Stomach smooth muscle (tissue), 2 donors: ENCODE results near the gene PRR18.

Experiments used
- H3K27ac ChIP-seq: one replicate; pipeline ENCODE4 v1.7.0; 2013; ENCODE audit warnings: mild to moderate bottlenecking, low read length, inconsistent platforms
- H3K27me3 ChIP-seq, 2 donors: one replicate each; pipeline ENCODE4 v1.7.0; 2013; ENCODE audit warnings: low read length in 2 of 2; ENCODE audit not compliant: insufficient read depth in 2 of 2, control insufficient read depth in 1 of 2
- H3K36me3 ChIP-seq, 2 donors: one replicate each; pipeline ENCODE4 v1.7.0; 2013; ENCODE audit warnings: low read length in 2 of 2; ENCODE audit not compliant: control insufficient read depth in 2 of 2, insufficient read depth in 2 of 2
- H3K4me1 ChIP-seq: one replicate; pipeline ENCODE4 v1.7.0; 2013; ENCODE audit warnings: low read length; ENCODE audit not compliant: control insufficient read depth, insufficient read depth
- H3K4me3 ChIP-seq, 2 donors: one replicate each; pipeline ENCODE4 v1.7.0; 2013; ENCODE audit warnings: low read length in 2 of 2
- H3K9ac ChIP-seq, 2 donors: one replicate each; pipeline ENCODE4 v1.7.0; 2013; ENCODE audit warnings: low read length in 2 of 2, mild to moderate bottlenecking in 1 of 2
- H3K9me3 ChIP-seq, 2 donors: one replicate each; pipeline ENCODE4 v1.7.0; 2013; ENCODE audit warnings: low read length in 2 of 2; ENCODE audit not compliant: control insufficient read depth in 2 of 2
- donor health status: healthy.
- donor health status: Pancreatic carcinoma.

PRR18 gene

DNA sequence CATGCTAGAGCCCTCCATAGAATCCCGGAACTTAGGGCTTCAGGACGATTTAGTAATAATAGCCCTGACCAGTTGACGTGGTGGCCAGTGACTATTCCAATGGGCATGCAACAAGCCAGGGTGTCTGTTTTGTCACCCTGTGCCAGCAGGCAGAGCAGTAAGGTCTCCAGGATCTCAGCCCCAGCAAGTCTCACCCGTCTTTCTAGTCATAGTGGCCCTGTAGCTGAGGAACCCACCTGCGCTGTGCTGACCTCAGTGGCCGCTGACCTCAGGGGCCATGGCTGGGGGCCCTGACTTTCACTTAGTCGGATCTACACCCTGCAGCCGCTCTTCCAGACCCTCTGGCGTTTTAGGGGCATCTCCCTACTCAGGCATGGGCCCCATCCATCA, 36.8 kb downstream of the PRR18 start:
- H3K27me3 ChIP-seq, result peaks cover 19 to 27% of the 10 kb centered on the region in 2 donors

GRCh38 chr6:166270706-166271375, 37.4 kb downstream of the PRR18 start:
- H3K27me3 ChIP-seq, result peaks cover 19 to 27% of the 10 kb centered on the region in 2 donors
- H3K4me3 ChIP-seq, result no peak overlapping the region
- no peaks in the 10 kb centered on the region for H3K36me3 ChIP-seq

More for the DNA sequence above, 36.8 kb downstream of the PRR18 start:
- no peaks in the 10 kb centered on the region for H3K4me1 ChIP-seq
- no peak overlapping the region for H3K4me3 ChIP-seq
- no peak overlapping the region for H3K9ac ChIP-seq
- H3K27ac ChIP-seq, result no peak overlapping the region
- no peaks in the 10 kb centered on the region for H3K36me3 ChIP-seq
- no peaks in the 10 kb centered on the region for H3K9me3 ChIP-seq

GRCh38 chr6:166269301-166270039, 38.7 kb downstream of the PRR18 start:
- no peaks in the 10 kb centered on the region for H3K36me3 ChIP-seq
- no peak overlapping the region for H3K9ac ChIP-seq
- H3K4me3 ChIP-seq, result no peak overlapping the region
- H3K4me1 ChIP-seq, result no peaks in the 10 kb centered on the region
- no peak overlapping the region for H3K27ac ChIP-seq
- H3K9me3 ChIP-seq, result no peaks in the 10 kb centered on the region
- H3K27me3 ChIP-seq, result peaks cover 16 to 24% of the 10 kb centered on the region in 2 donors

More at GRCh38 chr6:166270706-166271375, 37.4 kb downstream of the PRR18 start:
- no peaks in the 10 kb centered on the region for H3K4me1 ChIP-seq
- no peak overlapping the region for H3K27ac ChIP-seq
- H3K9ac ChIP-seq, result no peak overlapping the region
- no peaks in the 10 kb centered on the region for H3K9me3 ChIP-seq

GRCh38 chr6:166268431-166268830, 39.8 kb downstream of the PRR18 start:
- Histone ChIP-seq H3K27me3 (peaks cover 16 to 24% of the 10 kb centered on the region in 2 donors), H3K36me3 (no peaks in the 10 kb centered on the region), H3K9me3 (no peaks in the 10 kb centered on the region), H3K27ac (no peak overlapping the region), H3K4me1 (no peaks in the 10 kb centered on the region), H3K9ac (no peak overlapping the region), H3K4me3 (no peak overlapping the region)

DNA sequence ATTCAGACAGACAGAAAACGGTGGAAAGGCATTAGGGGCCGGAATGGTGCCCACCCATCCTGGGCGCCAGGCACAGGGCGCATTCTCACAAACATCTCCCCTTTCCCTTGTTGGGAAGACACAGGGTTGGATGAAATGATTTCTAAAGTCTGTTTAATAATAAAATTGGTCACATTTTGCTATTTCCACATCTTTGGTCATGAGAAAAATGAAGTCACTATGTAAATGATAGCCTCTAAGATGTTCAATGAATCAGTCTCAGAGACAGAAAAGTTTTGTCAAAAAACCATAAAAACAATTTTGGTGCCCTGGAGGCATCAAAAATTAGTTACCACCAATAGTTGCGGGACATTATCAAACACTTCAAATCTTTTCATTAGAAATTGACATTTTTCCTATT, 40.7 kb downstream of the PRR18 start:
- Histone ChIP-seq H3K27me3 (peaks cover 16 to 24% of the 10 kb centered on the region in 2 donors), H3K36me3 (no peaks in the 10 kb centered on the region), H3K4me1 (no peaks in the 10 kb centered on the region), H3K9me3 (no peaks in the 10 kb centered on the region), H3K27ac (no peak overlapping the region), H3K9ac (no peak overlapping the region), H3K4me3 (no peak overlapping the region)

GRCh38 chr6:166266336-166266735, 41.9 kb downstream of the PRR18 start:
- Histone ChIP-seq H3K9ac (no peak overlapping the region), H3K36me3 (no peaks in the 10 kb centered on the region), H3K27ac (no peak overlapping the region), H3K4me1 (no peaks in the 10 kb centered on the region), H3K27me3 (peaks cover 16 to 24% of the 10 kb centered on the region in 2 donors), H3K4me3 (no peak overlapping the region), H3K9me3 (no peaks in the 10 kb centered on the region)

DNA sequence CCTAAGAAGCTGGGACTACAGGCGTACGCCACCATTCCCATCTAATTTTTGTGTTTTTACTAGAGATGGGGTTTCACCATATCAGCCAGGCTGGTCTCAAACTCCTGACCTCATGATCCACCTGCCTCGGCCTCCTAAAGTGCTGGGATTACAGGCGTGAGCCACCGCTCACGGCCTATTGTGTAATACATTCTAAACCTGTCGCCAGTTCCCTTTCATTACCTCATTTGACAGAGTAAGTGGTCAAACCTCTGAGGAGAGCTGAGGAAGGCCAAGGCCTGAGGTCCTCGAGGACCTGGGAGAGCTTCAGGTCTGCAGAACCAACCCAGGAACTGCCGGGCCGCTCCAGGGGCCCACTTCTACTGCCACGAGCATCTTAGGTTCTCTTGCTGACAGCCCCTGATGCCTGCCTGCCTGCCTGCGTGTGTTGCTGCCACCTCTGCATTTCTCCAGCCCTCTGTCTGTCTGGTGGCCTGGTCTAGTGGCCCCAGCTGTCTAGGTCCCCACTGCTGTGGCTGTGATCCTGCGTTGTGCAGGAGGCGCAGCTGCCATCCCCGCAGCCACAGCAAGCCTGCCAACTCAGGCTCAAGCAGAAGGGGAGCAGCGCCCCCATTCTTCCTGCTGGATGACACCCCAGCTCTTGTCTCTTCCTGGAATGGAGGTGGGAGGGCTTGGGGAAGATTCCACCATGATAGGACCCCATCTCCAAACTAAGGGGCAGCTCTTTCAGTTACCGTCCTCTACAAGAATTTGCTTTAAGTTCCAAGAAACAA, 45.3 kb downstream of the PRR18 start:
- Histone ChIP-seq H3K4me3 (no peak overlapping the region), H3K27me3 (peaks cover 3 to 4% of the 10 kb centered on the region in 2 donors), H3K36me3 (no peaks in the 10 kb centered on the region), H3K27ac (no peak overlapping the region), H3K9ac (no peak overlapping the region), H3K4me1 (no peaks in the 10 kb centered on the region), H3K9me3 (no peaks in the 10 kb centered on the region)

GRCh38 chr6:166259296-166259977, 48.8 kb downstream of the PRR18 start:
- Histone ChIP-seq H3K9me3 (no peaks in the 10 kb centered on the region), H3K27ac (no peak overlapping the region), H3K9ac (no peak overlapping the region), H3K36me3 (no peaks in the 10 kb centered on the region), H3K4me3 (no peak overlapping the region), H3K27me3 (peaks cover 8 to 15% of the 10 kb centered on the region in 2 donors), H3K4me1 (no peaks in the 10 kb centered on the region)

- no peak overlapping the region for H3K9ac ChIP-seq
- peaks cover 13 to 18% of the 10 kb centered on the region in 2 donors for H3K27me3 ChIP-seq
- H3K4me3 ChIP-seq, result no peak overlapping the region
- H3K9me3 ChIP-seq, result no peaks in the 10 kb centered on the region
- H3K4me1 ChIP-seq, result peaks cover 2% of the 10 kb centered on the region
- no peaks in the 10 kb centered on the region for H3K36me3 ChIP-seq
- H3K27ac ChIP-seq, result no peak overlapping the region
Measured at GRCh38 chr6:166258854-166259276, 49.3 kb downstream of the PRR18 start.

- peaks cover 9% of the 10 kb centered on the region for H3K4me1 ChIP-seq
- peaks cover 22 to 23% of the 10 kb centered on the region in 2 donors for H3K27me3 ChIP-seq
- no peak overlapping the region for H3K4me3 ChIP-seq
- no peak overlapping the region for H3K27ac ChIP-seq
- H3K9ac ChIP-seq, result no peak overlapping the region
- no peaks in the 10 kb centered on the region for H3K9me3 ChIP-seq
- no peaks in the 10 kb centered on the region for H3K36me3 ChIP-seq
Measured at GRCh38 chr6:166257911-166258318, 50.3 kb downstream of the PRR18 start.
